GM23248 (cell line): ENCODE measurements around the gene SH3BP2. TPM values are rescaled to one million over a fixed set of nuclear protein-coding genes. Genes with fewer than 3 reads are reported as not detected.

ENCODE experiments used
- DNase-seq: peaks from one replicate; pipeline ENCODE4 v3.0.0-alpha.2; 2015
- H2AFZ ChIP-seq: fragments of 200-600 bp; sonication (generic); 2 replicates; pipeline ENCODE4 v1.6.1; 2016; ENCODE audit warnings: antibody characterized with exemption
- H3F3A ChIP-seq: fragments of 200-600 bp; sonication (generic); 2 replicates; pipeline ENCODE4 v1.6.1; 2016; ENCODE audit warnings: mild to moderate bottlenecking, antibody characterized with exemption, mixed run types; ENCODE audit not compliant: insufficient read depth
- H3K27ac ChIP-seq: fragments of 200-600 bp; sonication (generic); 2 replicates; pipeline ENCODE4 v1.5.1; 2016; ENCODE audit warnings: mild to moderate bottlenecking
- H3K27me3 ChIP-seq: fragments of 200-600 bp; sonication (generic); replicated peaks from 2 replicates; pipeline ENCODE4 v1.6.1; 2016; ENCODE audit warnings: mild to moderate bottlenecking; ENCODE audit not compliant: insufficient read depth
- H3K36me3 ChIP-seq: fragments of 200-600 bp; sonication (generic); 2 replicates; pipeline ENCODE4 v1.6.1; 2016; ENCODE audit warnings: low read depth, mild to moderate bottlenecking
- H3K4me1 ChIP-seq: fragments of 200-600 bp; sonication (generic); 2 replicates; pipeline ENCODE4 v1.6.1; 2016; ENCODE audit warnings: mild to moderate bottlenecking; ENCODE audit not compliant: insufficient read depth
- H3K4me2 ChIP-seq: fragments of 200-600 bp; sonication (generic); one replicate; pipeline ENCODE4 v1.6.1; 2016; ENCODE audit warnings: mild to moderate bottlenecking; ENCODE audit not compliant: unreplicated experiment
- H3K4me3 ChIP-seq: fragments of 200-600 bp; sonication (generic); 2 replicates; pipeline ENCODE4 v1.5.1; 2016; ENCODE audit warnings: mild to moderate bottlenecking
- H3K79me2 ChIP-seq: fragments of 200-600 bp; sonication (generic); 2 replicates; pipeline ENCODE4 v1.6.1; 2016; ENCODE audit warnings: mild to moderate bottlenecking; ENCODE audit not compliant: insufficient read depth
- H3K9ac ChIP-seq: fragments of 200-600 bp; sonication (generic); 2 replicates; pipeline ENCODE4 v1.6.1; 2016; ENCODE audit warnings: mild to moderate bottlenecking
- H3K9me2 ChIP-seq: fragments of 200-600 bp; sonication (generic); 2 replicates; pipeline ENCODE4 v1.6.1; 2016; ENCODE audit warnings: mixed run types, mild to moderate bottlenecking, moderate library complexity; ENCODE audit not compliant: insufficient read depth
- H3K9me3 ChIP-seq: fragments of 200-600 bp; sonication (generic); one replicate; pipeline ENCODE4 v1.6.1; 2017; ENCODE audit warnings: low read depth
- H4K20me1 ChIP-seq: fragments of 200-600 bp; sonication (generic); 2 replicates; pipeline ENCODE4 v1.6.0; 2016; ENCODE audit not compliant: insufficient read depth
- EZH2 ChIP-seq: fragments of 200-600 bp; sonication (generic); IDR thresholded peaks from 2 replicates; pipeline ENCODE4 v1.6.1; 2018; ENCODE audit warnings: antibody characterized with exemption, mild to moderate bottlenecking; ENCODE audit not compliant: insufficient read depth, poor library complexity, severe bottlenecking
- EZH2phosphoT487 ChIP-seq: fragments of 200-600 bp; sonication (generic); IDR thresholded peaks from 2 replicates; pipeline ENCODE4 v1.6.1; 2018; ENCODE audit warnings: antibody characterized with exemption, moderate library complexity, mild to moderate bottlenecking, low read depth; ENCODE audit not compliant: insufficient read depth
- WGBS, 2 experiments: methylation state at CpG; one replicate each; pipeline ENCODE4 v1.1.6; 2015 to 2017; ENCODE audit warnings: low lambda C conversion rate in 2 of 2, low coverage in 1 of 2; ENCODE audit errors: missing lambda C conversion rate in 2 of 2; 5-methylcytosine and 5-hydroxymethylcytosine counted together
- in situ Hi-C: fragments of 300-500 bp; cut with MboI; formaldehyde crosslinking; loops from 2 replicates; pipeline ENCODE4 v1.15.0; 2020
- polyA plus RNA-seq: library from polyadenylated mRNA; unstranded; fragments of >200 nt; fragmentation: Nextera tagmentation; extraction: Ambion mirVana; gene quantifications from 2 replicates; pipeline ENCODE4 v1.2.1, GENCODE V29; 2016
- total RNA-seq: library from RNA; depleted of rRNA; stranded (reverse); fragments of >200 nt; shearing (Covaris generic); gene quantifications from 2 replicates; pipeline ENCODE4 v1.2.3, GENCODE V29; 2014

The SH3BP2 gene
- total and polyA plus RNA-seq, 2 experiments from 2014 or later: 20.9 to 31.2 TPM

GRCh38 chr4:2755821-2756690 is 36.8 kb upstream of the SH3BP2 start, which contains the start of gene TNIP2:
Gene TNIP2, minus strand, starts transcription at chr4:2756336. Its CDS starts 47 bp downstream, at chr4:2756289.
- Histone ChIP-seq H3K4me3 (peak within 1 kb of the TSS; percentile 75), H2AFZ (peak within 1 kb of the TSS; percentile 75), H3K36me3 (no peaks in the 10 kb centered on the region), H3K79me2 (peaks cover 48% of the 10 kb centered on the region), H3F3A (no peaks in the 10 kb centered on the region), H3K4me1 (no peaks in the 10 kb centered on the region; the same call in 1 of the 2 replicates), H3K9me2 (no peaks in the 10 kb centered on the region), H4K20me1 (no peaks in the 10 kb centered on the region), H3K9me3 (no peaks in the 10 kb centered on the region), H3K4me2 (peak within 1 kb of the TSS; percentile 72), H3K27me3 (no peaks in the 10 kb centered on the region), H3K27ac (peak within 1 kb of the TSS; percentile 13; the same call in 1 of the 2 replicates), H3K9ac (peak within 1 kb of the TSS; percentile 80)
- no peak for TF ChIP-seq EZH2phosphoT487
- no peak for TF ChIP-seq EZH2
- DNase-seq: peak; percentile 93
- in situ Hi-C loops: no loop called here
- 1 to 2% methylated on average over 43 to 55 of the region's 96 CpGs for WGBS, 2 experiments

GRCh38 chr4:2756691-2757350 is 36.1 kb upstream of the SH3BP2 start:
- Histone ChIP-seq H3K27ac (no peak overlapping the region), H3K9ac (peak overlapping the region; percentile 30; the same call in 1 of the 2 replicates), H3K9me3 (no peaks in the 10 kb centered on the region), H3K79me2 (peaks cover 40% of the 10 kb centered on the region), H2AFZ (peak overlapping the region; percentile 75), H4K20me1 (no peaks in the 10 kb centered on the region), H3K4me3 (peak overlapping the region; percentile 51), H3K4me1 (no peaks in the 10 kb centered on the region; the same call in 1 of the 2 replicates), H3F3A (no peaks in the 10 kb centered on the region), H3K36me3 (no peaks in the 10 kb centered on the region), H3K9me2 (no peaks in the 10 kb centered on the region), H3K4me2 (peak overlapping the region; percentile 66), H3K27me3 (no peaks in the 10 kb centered on the region)
- WGBS, 2 experiments: 64 to 67% methylated on average over 25 of the region's 25 CpGs
- no peak for DNase-seq
- TF ChIP-seq EZH2phosphoT487: no peak
- TF ChIP-seq EZH2: no peak
- in situ Hi-C loops: no loop called here

- no peak overlapping the region for H2AFZ ChIP-seq
- no peaks in the 10 kb centered on the region; the same call in 1 of the 2 replicates for H3K4me1 ChIP-seq
- H3K4me3 ChIP-seq: no peak overlapping the region
- H3K4me2 ChIP-seq: no peak overlapping the region
- DNase-seq: no peak
- H3K27me3 ChIP-seq: no peaks in the 10 kb centered on the region
- no peaks in the 10 kb centered on the region for H4K20me1 ChIP-seq
- H3K9ac ChIP-seq: no peak overlapping the region
- no peaks in the 10 kb centered on the region for H3F3A ChIP-seq
- peaks cover 34% of the 10 kb centered on the region for H3K79me2 ChIP-seq
- H3K9me3 ChIP-seq: no peaks in the 10 kb centered on the region
- in situ Hi-C loops: no loop called here
- WGBS, 2 experiments: 98% methylated on average over 3 of the region's 3 CpGs
- H3K36me3 ChIP-seq: no peaks in the 10 kb centered on the region
- no peaks in the 10 kb centered on the region for H3K9me2 ChIP-seq
- TF ChIP-seq EZH2: no peak
- TF ChIP-seq EZH2phosphoT487: no peak
- no peak overlapping the region for H3K27ac ChIP-seq
Measured at GRCh38 chr4:2757426-2757825, 35.5 kb upstream of the SH3BP2 start.

- in situ Hi-C loops: no loop called here
Measured at GRCh38 chr4:2761035-2761923, 31.6 kb upstream of the SH3BP2 start.

More at GRCh38 chr4:2761035-2761923, 31.6 kb upstream of the SH3BP2 start:
- no peak overlapping the region for H3K9ac ChIP-seq
- H3K4me2 ChIP-seq: no peak overlapping the region
- no peaks in the 10 kb centered on the region for H3K27me3 ChIP-seq
- H3K9me3 ChIP-seq: no peaks in the 10 kb centered on the region
- H3K9me2 ChIP-seq: no peaks in the 10 kb centered on the region
- H3K4me1 ChIP-seq: no peaks in the 10 kb centered on the region
- H3K36me3 ChIP-seq: no peaks in the 10 kb centered on the region
- H3F3A ChIP-seq: 0 out of 2 replicates have a peak, but pooled peaks cover 3% of the 10 kb centered on the region
- no peak for DNase-seq
- no peaks in the 10 kb centered on the region for H3K79me2 ChIP-seq
- no peak overlapping the region for H3K4me3 ChIP-seq
- H3K27ac ChIP-seq: no peak overlapping the region
- H2AFZ ChIP-seq: no peak overlapping the region
- WGBS, 2 experiments: 71 to 74% methylated on average over 14 of the region's 14 CpGs
- no peaks in the 10 kb centered on the region for H4K20me1 ChIP-seq
- no peak for TF ChIP-seq EZH2
- TF ChIP-seq EZH2phosphoT487: no peak
